ENCODE results near the gene TMEM200A.

Gene TMEM200A

GRCh38 chr6:130424710-130425109 is 58.9 kb downstream of the TMEM200A start:
- no peak overlapping the region for H3K9ac ChIP-seq (ENCODE audit: low read depth, low read length)
- no peak for TF ChIP-seq CTCF (IDR thresholded peaks at IDR 0.05; ENCODE audit: borderline replicate concordance, extremely low read depth, low read length, poor library complexity, severe bottlenecking)
- TF ChIP-seq EZH2 (IDR thresholded peaks at IDR 0.05; ENCODE audit: borderline replicate concordance, low read depth, low read length, severe bottlenecking) = no peak
- no peaks in the 10 kb centered on the region for H3K4me1 ChIP-seq (ENCODE audit: insufficient read depth, low read length)
- H3K4me2 ChIP-seq (ENCODE audit: insufficient read depth, low read length) = no peak overlapping the region
- no peaks in the 10 kb centered on the region for H3K36me3 ChIP-seq (ENCODE audit: insufficient read depth, low read length)
- H3K4me3 ChIP-seq (ENCODE audit: low read depth in 1 of 2, low read length in 2 of 2) = no peak overlapping the region
- H3K79me2 ChIP-seq (ENCODE audit: insufficient read depth, low read length) = no peaks in the 10 kb centered on the region
- DNase-seq = no peak
- H4K20me1 ChIP-seq (ENCODE audit: insufficient read depth, low read length) = no peaks in the 10 kb centered on the region
- H3K27me3 ChIP-seq (ENCODE audit: insufficient read depth, low read length, poor library complexity) = no peaks in the 10 kb centered on the region
- no peak for ATAC-seq (ENCODE audit: insufficient read depth, low read depth)
- H3K27ac ChIP-seq (ENCODE audit: low read length) = no peak overlapping the region
- no peaks in the 10 kb centered on the region for H3K9me3 ChIP-seq (ENCODE audit: insufficient read depth, low read length, severe bottlenecking)
- H2AFZ ChIP-seq (ENCODE audit: low read depth, low read length) = no peak overlapping the region

GRCh38 chr6:130425537-130425936 is 59.7 kb downstream of the TMEM200A start:
- Histone ChIP-seq H4K20me1 (ENCODE audit: insufficient read depth, low read length) (no peaks in the 10 kb centered on the region), H3K36me3 (ENCODE audit: insufficient read depth, low read length) (no peaks in the 10 kb centered on the region), H3K27ac (ENCODE audit: low read length) (no peak overlapping the region), H3K79me2 (ENCODE audit: insufficient read depth, low read length) (no peaks in the 10 kb centered on the region), H3K4me2 (ENCODE audit: insufficient read depth, low read length) (no peak overlapping the region), H3K9ac (ENCODE audit: low read depth, low read length) (no peak overlapping the region), H2AFZ (ENCODE audit: low read depth, low read length) (no peak overlapping the region), H3K27me3 (ENCODE audit: insufficient read depth, low read length, poor library complexity) (no peaks in the 10 kb centered on the region), H3K9me3 (ENCODE audit: insufficient read depth, low read length, severe bottlenecking) (no peaks in the 10 kb centered on the region), H3K4me3 (ENCODE audit: low read depth in 1 of 2, low read length in 2 of 2) (no peak overlapping the region), H3K4me1 (ENCODE audit: insufficient read depth, low read length) (no peaks in the 10 kb centered on the region)
- ATAC-seq (ENCODE audit: insufficient read depth, low read depth) (no peak), DNase-seq (no peak)
- TF ChIP-seq CTCF (IDR thresholded peaks at IDR 0.05; ENCODE audit: borderline replicate concordance, extremely low read depth, low read length, poor library complexity, severe bottlenecking) (no peak), EZH2 (IDR thresholded peaks at IDR 0.05; ENCODE audit: borderline replicate concordance, low read depth, low read length, severe bottlenecking) (no peak)

- no peaks in the 10 kb centered on the region for H3K79me2 ChIP-seq (ENCODE audit: insufficient read depth, low read length)
- H3K4me3 ChIP-seq (ENCODE audit: low read depth in 1 of 2, low read length in 2 of 2) = no peak overlapping the region
- H3K4me2 ChIP-seq (ENCODE audit: insufficient read depth, low read length) = no peak overlapping the region
- H2AFZ ChIP-seq (ENCODE audit: low read depth, low read length) = no peak overlapping the region
- H4K20me1 ChIP-seq (ENCODE audit: insufficient read depth, low read length) = no peaks in the 10 kb centered on the region
- H3K36me3 ChIP-seq (ENCODE audit: insufficient read depth, low read length) = no peaks in the 10 kb centered on the region
- H3K27ac ChIP-seq (ENCODE audit: low read length) = no peak overlapping the region
- DNase-seq (no peak), ATAC-seq (ENCODE audit: insufficient read depth, low read depth) (no peak)
- no peak overlapping the region for H3K9ac ChIP-seq (ENCODE audit: low read depth, low read length)
- no peaks in the 10 kb centered on the region for H3K9me3 ChIP-seq (ENCODE audit: insufficient read depth, low read length, severe bottlenecking)
- TF ChIP-seq CTCF (IDR thresholded peaks at IDR 0.05; ENCODE audit: borderline replicate concordance, extremely low read depth, low read length, poor library complexity, severe bottlenecking) = no peak
- TF ChIP-seq EZH2 (IDR thresholded peaks at IDR 0.05; ENCODE audit: borderline replicate concordance, low read depth, low read length, severe bottlenecking) = no peak
- no peaks in the 10 kb centered on the region for H3K4me1 ChIP-seq (ENCODE audit: insufficient read depth, low read length)
- no peaks in the 10 kb centered on the region for H3K27me3 ChIP-seq (ENCODE audit: insufficient read depth, low read length, poor library complexity)
Measured at GRCh38 chr6:130426066-130426721, 60.4 kb downstream of the TMEM200A start.

Data from DND-41 (cell line).